K562 (cell line): ENCODE data around the gene SLC40A1. TPM values are rescaled to one million over a fixed set of nuclear protein-coding genes. Genes with fewer than 3 reads are reported as not detected.

ENCODE experiments used
- ATAC-seq: fragments of 200-7000 bp; cut with Tn5 transposase; 3 replicates; pipeline ENCODE4 v1.9.1; 2020; ENCODE audit warnings: moderate library complexity
- BruUV-seq: library from RNA; stranded (reverse); fragments of 400-500 nt; replicated peaks from 2 replicates; lab custom pipeline; 2021; lab: Mats Ljungman, UMichigan
- CTCF ChIA-PET: fragments of 300-600 bp; formaldehyde crosslinking; extraction: SDS; loops from one replicate; lab custom pipeline; 2021; ENCODE audit warnings: low intra/inter-chr PET ratio; lab: Yijun Ruan, JAX
- POLR2A ChIA-PET: fragments of 300-600, 350-650 bp; sonication (Branson Sonifier 250); formaldehyde crosslinking; extraction: SDS; loops from one replicate; lab custom pipeline; 2021; ENCODE audit warnings: antibody characterized with exemption, inconsistent platforms; lab: Yijun Ruan, JAX
- DNase-seq, 4 experiments: peaks; one replicate each; pipeline versions ENCODE4 v3.0.0 to v3.0.0-alpha.2; 2011 to 2018; ENCODE audit warnings: low spot score in 3 of 4, mixed read lengths in 3 of 4; ENCODE audit errors: extremely low read depth in 1 of 4
- FAIRE-seq: peaks from 2 replicates; lab custom pipeline; 2011; peaks lifted over from hg19 to GRCh38; lab: Jason Lieb, UNC
- H2AFZ ChIP-seq: 2 replicates; pipeline ENCODE4 v1.6.0; 2011; ENCODE audit warnings: low read depth, low read length, control low read depth, inconsistent platforms
- H3K27ac ChIP-seq: fragments of 200-600 bp; 3 replicates; pipeline ENCODE4 v1.8.0; 2011; ENCODE audit warnings: low read depth, mild to moderate bottlenecking, control low read depth, inconsistent platforms, low read length, moderate library complexity, mixed read lengths; ENCODE audit errors: extremely low read depth
- H3K27me3 ChIP-seq, 2 experiments: fragments of 300-600 bp in 1 of 2; 2 replicates in 1 of 2; 3 replicates in 1 of 2; pipeline versions ENCODE4 v1.6.0 to v1.8.0; 2011; ENCODE audit warnings: inconsistent platforms in 2 of 2, low read length in 2 of 2, mild to moderate bottlenecking in 1 of 2, mixed read lengths in 1 of 2, moderate library complexity in 1 of 2; ENCODE audit not compliant: control insufficient read depth in 2 of 2, insufficient read depth in 2 of 2
- H3K36me3 ChIP-seq: fragments of 300-600 bp; 3 replicates; pipeline ENCODE4 v1.8.0; 2011; ENCODE audit warnings: mild to moderate bottlenecking, low read length, inconsistent platforms; ENCODE audit not compliant: control insufficient read depth, insufficient read depth
- H3K4me1 ChIP-seq, 2 experiments: fragments of 200-600 bp in 1 of 2; replicated peaks in 1 of 2; 2 replicates in 1 of 2; 3 replicates in 1 of 2; pipeline versions ENCODE4 v1.5.1 to v1.8.0; 2011; ENCODE audit warnings: inconsistent platforms in 2 of 2, low read length in 2 of 2, mild to moderate bottlenecking in 1 of 2, mixed read lengths in 1 of 2, moderate library complexity in 1 of 2; ENCODE audit not compliant: control insufficient read depth in 2 of 2, insufficient read depth in 2 of 2
- H3K4me2 ChIP-seq: 2 replicates; pipeline ENCODE4 v1.6.1; 2011; ENCODE audit warnings: low read length, control low read depth, inconsistent platforms, mixed read lengths; ENCODE audit not compliant: insufficient read depth
- H3K4me3 ChIP-seq: fragments of 200-600 bp; sonication (generic), shearing (Covaris generic); 2 replicates; pipeline ENCODE4 v1.5.1; 2016; ENCODE audit warnings: control low read depth, inconsistent platforms
- H3K79me2 ChIP-seq: fragments of 200-600 bp; 3 replicates; pipeline ENCODE4 v1.8.0; 2011; ENCODE audit warnings: low read length, inconsistent platforms; ENCODE audit not compliant: control insufficient read depth, insufficient read depth
- H3K9ac ChIP-seq, 2 experiments: 2 replicates each; pipeline versions ENCODE4 v1.6.0 to v1.6.1; 2011; ENCODE audit warnings: low read depth in 2 of 2, low read length in 2 of 2, control low read depth in 1 of 2, inconsistent platforms in 1 of 2, mild to moderate bottlenecking in 1 of 2, mixed read lengths in 1 of 2; ENCODE audit not compliant: insufficient read depth in 1 of 2
- H3K9me1 ChIP-seq: one replicate; pipeline ENCODE4 v1.6.0; 2011; ENCODE audit warnings: inconsistent platforms, mild to moderate bottlenecking, low read length, moderate library complexity; ENCODE audit not compliant: control insufficient read depth, insufficient read depth
- H3K9me3 ChIP-seq: replicated peaks from 2 replicates; pipeline ENCODE4 v1.5.1; 2011; ENCODE audit warnings: low read depth, low read length, inconsistent platforms; ENCODE audit not compliant: control insufficient read depth, insufficient read depth
- H4K20me1 ChIP-seq: replicated peaks from 2 replicates; pipeline ENCODE4 v1.6.1; 2011; ENCODE audit warnings: low read length, inconsistent platforms, mixed read lengths; ENCODE audit not compliant: control insufficient read depth, insufficient read depth
- BCL6 ChIP-seq: fragments of 250-450 bp; sonication (Bioruptor Pico); IDR thresholded peaks from 2 replicates; pipeline ENCODE4 v1.4.0; 2020
- CBX2 ChIP-seq: fragments of 200-600 bp; sonication (generic); IDR thresholded peaks from one replicate; pipeline ENCODE4 v1.6.1; 2012; ENCODE audit warnings: mild to moderate bottlenecking, low read length, inconsistent platforms; ENCODE audit not compliant: insufficient read depth, poor library complexity, severe bottlenecking
- FOSL1 ChIP-seq: fragments of 200-800 bp; sonication (Bioruptor generic); conservative IDR thresholded peaks from 2 replicates; pipeline ENCODE4 v1.6.1; 2016; ENCODE audit warnings: missing genetic modification characterization, missing compliant biosample characterization
- HMG20B ChIP-seq: fragments of 250-450 bp; sonication (Bioruptor Pico); IDR thresholded peaks from 2 replicates; pipeline ENCODE4 v1.5.0; 2021; ENCODE audit warnings: mild to moderate bottlenecking
- PRMT5 ChIP-seq: sonication (generic); formaldehyde crosslinking; IDR thresholded peaks from 2 replicates; pipeline ENCODE4 v1.5.0; 2020; ENCODE audit warnings: missing genetic modification reagents
- WGBS: fragments of 100-300 bp; shearing (Covaris generic); methylation state at CpG from one replicate; pipeline ENCODE4 v1.1.6; 2016; ENCODE audit warnings: low coverage, mixed read lengths; ENCODE audit not compliant: insufficient coverage; ENCODE audit errors: missing lambda C conversion rate; 5-methylcytosine and 5-hydroxymethylcytosine counted together
- in situ Hi-C: fragments of 300-500 bp; cut with MboI; formaldehyde crosslinking; loops from 4 replicates; pipeline ENCODE4 v1.15.0; 2018; ENCODE audit warnings: inconsistent platforms, mixed read lengths
- intact Hi-C: fragments of 100-400 bp; cut with micrococcal nuclease; formaldehyde crosslinking; loops from 2 replicates; pipeline ENCODE4 v1.14.2; 2022
- polyA plus RNA-seq, 8 experiments: library from polyadenylated mRNA; depleted of rRNA in 4 of 8; stranded (reverse) in 5 of 8; unstranded in 3 of 8; fragments of >200 nt; fragmentation: Nextera tagmentation in 2 of 8; fragmentation: Illumina TruSeq in 1 of 8; extraction: Ambion mirVana in 2 of 8; extraction: Trizol in 1 of 8; gene quantifications; 2 replicates each; pipeline versions ENCODE4 v1.2.1 to v1.2.3, GENCODE V29; 2011 to 2014; ENCODE audit warnings: inconsistent platforms in 1 of 8, missing spikeins in 1 of 8
- total RNA-seq, 7 experiments: library from RNA; depleted of rRNA in 6 of 7; stranded (reverse); fragments of >200 nt in 6 of 7; fragmentation: Illumina TruSeq in 2 of 7; extraction: Trizol in 2 of 7; gene quantifications; 2 replicates each; pipeline versions ENCODE4 v1.2.1 to v1.2.3, GENCODE V29; 2011 to 2021; ENCODE audit warnings: low replicate concordance in 1 of 7
- TF ChIP-seq, protein P1 (sequence below): sonication (generic); formaldehyde crosslinking; IDR thresholded peaks from 2 replicates; pipeline ENCODE4 v1.8.0; 2022; ENCODE audit warnings: missing genetic modification reagents, mild to moderate bottlenecking, borderline replicate concordance

SLC40A1 gene
- total and polyA plus RNA-seq, 9 of the 15 experiments (the other 6 are each of a cell fraction or from before 2014, with no cell fraction given), result 42.2 to 95.9 (median 54.9) TPM

DNA sequence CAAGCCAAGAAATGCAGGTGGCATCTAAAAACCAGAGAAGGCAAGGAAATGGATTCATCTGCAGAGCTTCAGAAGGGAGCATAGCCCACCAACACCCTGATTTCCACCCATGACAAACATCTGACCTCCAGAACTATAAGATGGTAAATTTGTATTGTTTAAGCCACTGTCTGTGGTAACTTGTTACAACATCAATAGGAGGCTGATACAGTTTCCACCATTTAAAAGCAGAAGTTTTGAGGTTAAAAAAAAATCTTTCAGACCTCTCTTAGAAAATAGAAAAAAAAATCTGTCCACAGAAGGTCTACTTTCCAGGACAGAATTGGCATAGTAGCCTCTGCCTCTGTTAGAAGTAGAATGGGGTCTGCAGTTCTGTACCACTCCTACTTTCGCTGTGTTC, 37.2 kb downstream of the SLC40A1 start (continued):
- no peak for TF ChIP-seq CBX2

DNA sequence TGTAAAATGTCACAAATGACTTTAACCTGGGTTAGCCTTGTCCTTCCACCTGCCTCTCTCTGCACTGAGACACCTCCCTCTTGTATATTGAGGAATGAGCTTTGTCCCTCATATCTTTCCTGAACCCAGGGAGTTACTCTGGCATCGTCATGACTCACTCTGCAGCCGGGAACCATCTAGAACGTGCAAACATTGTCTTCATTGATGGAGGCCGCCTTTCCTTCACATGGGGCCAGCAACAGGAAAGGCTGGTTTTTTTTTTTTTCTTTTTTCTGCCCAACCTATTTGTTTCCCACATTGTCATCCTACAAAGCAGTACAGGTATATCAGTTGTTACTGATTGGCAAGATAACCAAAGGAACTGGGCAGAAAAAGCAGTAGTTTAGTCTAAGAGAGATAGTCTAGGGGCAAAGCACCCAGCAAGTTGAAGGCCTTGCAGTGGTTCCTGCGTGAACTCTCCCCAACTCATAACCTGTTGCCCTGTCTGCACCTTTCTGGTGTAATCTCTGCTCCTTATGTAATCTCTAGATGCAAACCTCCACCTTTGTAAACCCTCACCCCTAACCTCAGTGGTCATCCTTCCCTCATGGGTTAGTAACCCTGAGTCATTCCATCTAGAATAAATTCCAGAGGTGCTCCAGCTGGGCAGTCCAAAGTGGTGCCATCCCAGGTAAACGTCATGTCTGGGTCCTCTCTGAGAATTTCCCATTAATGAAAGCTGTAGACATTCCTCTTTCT, 38.3 kb downstream of the SLC40A1 start:
- intact Hi-C loops (no loop called here), in situ Hi-C loops (no loop called here)
- no peak overlapping the region for H3K27ac ChIP-seq
- ChIA-PET CTCF (no interaction called here), POLR2A (interaction anchor here (0.5 kb wide), 1 partner anchor 21 kb away, joined by 3 read pairs; no protein-coding TSS in a partner anchor)
- WGBS, result 43% methylated on average over 6 of the region's 6 CpGs
- no TSS peak for BruUV-seq
- no peaks in the 10 kb centered on the region for H4K20me1 ChIP-seq
- TF ChIP-seq, protein P1, sequence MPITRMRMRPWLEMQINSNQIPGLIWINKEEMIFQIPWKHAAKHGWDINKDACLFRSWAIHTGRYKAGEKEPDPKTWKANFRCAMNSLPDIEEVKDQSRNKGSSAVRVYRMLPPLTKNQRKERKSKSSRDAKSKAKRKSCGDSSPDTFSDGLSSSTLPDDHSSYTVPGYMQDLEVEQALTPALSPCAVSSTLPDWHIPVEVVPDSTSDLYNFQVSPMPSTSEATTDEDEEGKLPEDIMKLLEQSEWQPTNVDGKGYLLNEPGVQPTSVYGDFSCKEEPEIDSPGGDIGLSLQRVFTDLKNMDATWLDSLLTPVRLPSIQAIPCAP (CRISPR knock-in tag), result no peak
- TF ChIP-seq BCL6 (CRISPR knock-in tag), result no peak
- TF ChIP-seq HMG20B, result no peak
- TF ChIP-seq FOSL1 (tag), result 0 out of 2 replicates have a peak, but pooled peaks have one; percentile 24
- no peak for TF ChIP-seq PRMT5
- H3K27me3 ChIP-seq, result no peaks in the 10 kb centered on the region
- DNase-seq, result no peak
- H3K79me2 ChIP-seq, result no peaks in the 10 kb centered on the region
- H3K4me3 ChIP-seq, result no peak overlapping the region
- no peak for ATAC-seq
- no peak overlapping the region for H2AFZ ChIP-seq
- H3K36me3 ChIP-seq, result no peaks in the 10 kb centered on the region
- H3K9me1 ChIP-seq, result no peaks in the 10 kb centered on the region
- H3K4me2 ChIP-seq, result no peak overlapping the region
- no peaks in the 10 kb centered on the region for H3K9me3 ChIP-seq
- no peak for FAIRE-seq
- H3K9ac ChIP-seq, result no peak overlapping the region
- H3K4me1 ChIP-seq, result no peaks in the 10 kb centered on the region; a peak in 2 of 5 replicates
